Measurements from ENCODE around the gene ATL2.

GRCh38 chr2:38269421-38269820, 107.7 kb downstream of the ATL2 start:
- TF ChIP-seq POLR2AphosphoS5 (IDR thresholded peaks at IDR 0.05; ENCODE audit: low read depth, low read length) (no peak), POLR2A (IDR thresholded peaks at IDR 0.05; ENCODE audit: low read depth, low read length) (no peak), POU2F2 (IDR thresholded peaks at IDR 0.05; ENCODE audit: low read depth, low read length) (no peak), TAF1 (IDR thresholded peaks at IDR 0.05; ENCODE audit: low read depth, low read length) (no peak), PAX5 (IDR thresholded peaks at IDR 0.05; ENCODE audit: insufficient read depth, low read length, severe bottlenecking) (no peak), SPI1 (IDR thresholded peaks at IDR 0.05; ENCODE audit: low read depth, low read length) (no peak)

All from GM12891 (cell line).